ENCODE data around the gene PKMYT1. TPM values are rescaled to one million over a fixed set of nuclear protein-coding genes. Genes with fewer than 3 reads are reported as not detected.

PKMYT1 gene
- total RNA-seq, 1 donor from 2014 or later = 6.9 TPM

- Histone ChIP-seq H3K9me3 (no peaks in the 10 kb centered on the region), H3K4me1 (peaks cover 50% of the 10 kb centered on the region), H3K27ac (no peak within 1 kb of the TSS), H3K27me3 (peaks cover 12% of the 10 kb centered on the region), H3K36me3 (no peaks in the 10 kb centered on the region), H3K4me3 (peak within 1 kb of the TSS; percentile 56 to 67)
- DNase-seq (ENCODE audit: extremely low spot score in 2 of 2) = no peak
- no peak for TF ChIP-seq CTCF (IDR thresholded peaks at IDR 0.05)
- TF ChIP-seq POLR2AphosphoS5 (IDR thresholded peaks at IDR 0.05; ENCODE audit: insufficient read depth in 1 of 2, low read depth in 1 of 2) = no peak
- intact Hi-C loops (cut with DNase I) = no loop called here
Observed at GRCh38 chr16:2968738-2969544, 11.3 kb downstream of the PKMYT1 start, which contains the start of gene PAQR4. Gene PAQR4 (plus strand): TSS chr16:2969348. CDS start chr16:2969675, 327 bp downstream.

GRCh38 chr16:2968368-2968737 is 11.9 kb downstream of the PKMYT1 start:
- intact Hi-C loops (cut with DNase I) = no loop called here
- no peaks in the 10 kb centered on the region for H3K36me3 ChIP-seq
- TF ChIP-seq CTCF (IDR thresholded peaks at IDR 0.05) (no peak), POLR2AphosphoS5 (IDR thresholded peaks at IDR 0.05; ENCODE audit: insufficient read depth in 1 of 2, low read depth in 1 of 2) (no peak), POLR2A (IDR thresholded peaks at IDR 0.05) (no peak)
- no peak overlapping the region for H3K27ac ChIP-seq
- no peaks in the 10 kb centered on the region for H3K9me3 ChIP-seq
- peaks cover 56% of the 10 kb centered on the region for H3K4me1 ChIP-seq
- peaks cover 12% of the 10 kb centered on the region for H3K27me3 ChIP-seq
- peak overlapping the region; percentile 56 to 67 for H3K4me3 ChIP-seq
- DNase-seq (ENCODE audit: extremely low spot score in 2 of 2) = no peak

GRCh38 chr16:2967721-2968161 is 12.5 kb downstream of the PKMYT1 start:
- Histone ChIP-seq H3K27me3 (peaks cover 12% of the 10 kb centered on the region), H3K4me1 (peaks cover 62% of the 10 kb centered on the region), H3K9me3 (no peaks in the 10 kb centered on the region), H3K27ac (no peak overlapping the region), H3K36me3 (no peaks in the 10 kb centered on the region), H3K4me3 (no peak overlapping the region)
- intact Hi-C loops (cut with DNase I) = no loop called here
- DNase-seq (ENCODE audit: extremely low spot score in 2 of 2) = no peak
- TF ChIP-seq CTCF (IDR thresholded peaks at IDR 0.05) = no peak
- TF ChIP-seq POLR2AphosphoS5 (IDR thresholded peaks at IDR 0.05; ENCODE audit: insufficient read depth in 1 of 2, low read depth in 1 of 2) = no peak
- TF ChIP-seq POLR2A (IDR thresholded peaks at IDR 0.05) = no peak

- Histone ChIP-seq H3K27me3 (peaks cover 12% of the 10 kb centered on the region), H3K4me1 (peaks cover 64% of the 10 kb centered on the region), H3K36me3 (no peaks in the 10 kb centered on the region), H3K27ac (no peak overlapping the region), H3K4me3 (peak overlapping the region in 1 of 2 donors; percentile 24), H3K9me3 (no peaks in the 10 kb centered on the region)
- intact Hi-C loops (cut with DNase I) = no loop called here
- no peak for TF ChIP-seq POLR2AphosphoS5 (IDR thresholded peaks at IDR 0.05; ENCODE audit: insufficient read depth in 1 of 2, low read depth in 1 of 2)
- DNase-seq (ENCODE audit: extremely low spot score in 2 of 2) = no peak
Observed at GRCh38 chr16:2967211-2967631, 13.0 kb downstream of the PKMYT1 start.

GRCh38 chr16:2966808-2967191 is 13.4 kb downstream of the PKMYT1 start:
- H3K9me3 ChIP-seq = no peaks in the 10 kb centered on the region
- TF ChIP-seq POLR2A (IDR thresholded peaks at IDR 0.05) = no peak
- no peak for TF ChIP-seq POLR2AphosphoS5 (IDR thresholded peaks at IDR 0.05; ENCODE audit: insufficient read depth in 1 of 2, low read depth in 1 of 2)
- no peak for TF ChIP-seq CTCF (IDR thresholded peaks at IDR 0.05)
- no peaks in the 10 kb centered on the region for H3K36me3 ChIP-seq
- intact Hi-C loops (cut with DNase I) = no loop called here
- peak overlapping the region in 1 of 2 donors; percentile 24 for H3K4me3 ChIP-seq
- H3K4me1 ChIP-seq = peaks cover 64% of the 10 kb centered on the region
- H3K27me3 ChIP-seq = peaks cover 12% of the 10 kb centered on the region
- DNase-seq (ENCODE audit: extremely low spot score in 2 of 2) = no peak
- no peak overlapping the region for H3K27ac ChIP-seq
